Neural progenitor cell (in vitro differentiated cells): Measurements from ENCODE around the gene PTPN14.

ENCODE experiments used
- CTCF ChIP-seq: fragments of 200-600 bp; sonication (generic); IDR thresholded peaks from 2 replicates; pipeline ENCODE4 v1.5.1; 2017; ENCODE audit warnings: antibody characterized with exemption, mild to moderate bottlenecking
- EZH2 ChIP-seq: fragments of 200-600 bp; sonication (generic); IDR thresholded peaks from 2 replicates; pipeline ENCODE4 v1.6.1; 2017; ENCODE audit warnings: antibody characterized with exemption, mild to moderate bottlenecking, moderate library complexity
- EZH2phosphoT487 ChIP-seq: fragments of 200-600 bp; sonication (generic); IDR thresholded peaks from 2 replicates; pipeline ENCODE4 v1.6.1; 2017; ENCODE audit warnings: antibody characterized with exemption

GRCh38 chr1:214515544-214516433 is 35.6 kb downstream of the PTPN14 start:
- TF ChIP-seq CTCF (no peak), EZH2 (no peak), EZH2phosphoT487 (no peak)
